ENCODE measurements around the gene ADGRB2.

- TF ChIP-seq, protein P1, sequence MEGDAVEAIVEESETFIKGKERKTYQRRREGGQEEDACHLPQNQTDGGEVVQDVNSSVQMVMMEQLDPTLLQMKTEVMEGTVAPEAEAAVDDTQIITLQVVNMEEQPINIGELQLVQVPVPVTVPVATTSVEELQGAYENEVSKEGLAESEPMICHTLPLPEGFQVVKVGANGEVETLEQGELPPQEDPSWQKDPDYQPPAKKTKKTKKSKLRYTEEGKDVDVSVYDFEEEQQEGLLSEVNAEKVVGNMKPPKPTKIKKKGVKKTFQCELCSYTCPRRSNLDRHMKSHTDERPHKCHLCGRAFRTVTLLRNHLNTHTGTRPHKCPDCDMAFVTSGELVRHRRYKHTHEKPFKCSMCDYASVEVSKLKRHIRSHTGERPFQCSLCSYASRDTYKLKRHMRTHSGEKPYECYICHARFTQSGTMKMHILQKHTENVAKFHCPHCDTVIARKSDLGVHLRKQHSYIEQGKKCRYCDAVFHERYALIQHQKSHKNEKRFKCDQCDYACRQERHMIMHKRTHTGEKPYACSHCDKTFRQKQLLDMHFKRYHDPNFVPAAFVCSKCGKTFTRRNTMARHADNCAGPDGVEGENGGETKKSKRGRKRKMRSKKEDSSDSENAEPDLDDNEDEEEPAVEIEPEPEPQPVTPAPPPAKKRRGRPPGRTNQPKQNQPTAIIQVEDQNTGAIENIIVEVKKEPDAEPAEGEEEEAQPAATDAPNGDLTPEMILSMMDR (conservative IDR thresholded peaks at IDR 0.05), result no peak
- no peak for TF ChIP-seq EZH2 (IDR thresholded peaks at IDR 0.05; ENCODE audit: low read depth)
Measured at GRCh38 chr1:31772669-31773248, 8.6 kb upstream of the ADGRB2 start.
